Measurements from ENCODE around the gene SLC38A10.
A peak's percentile ranks its signal among the peaks of the same experiment; 100 is the strongest.
"Not testable (repeated sequence)": the region's sequence is repeated elsewhere in the genome, so short reads cannot be mapped to it uniquely, and the experiment has no call there.

The SLC38A10 gene

DNA sequence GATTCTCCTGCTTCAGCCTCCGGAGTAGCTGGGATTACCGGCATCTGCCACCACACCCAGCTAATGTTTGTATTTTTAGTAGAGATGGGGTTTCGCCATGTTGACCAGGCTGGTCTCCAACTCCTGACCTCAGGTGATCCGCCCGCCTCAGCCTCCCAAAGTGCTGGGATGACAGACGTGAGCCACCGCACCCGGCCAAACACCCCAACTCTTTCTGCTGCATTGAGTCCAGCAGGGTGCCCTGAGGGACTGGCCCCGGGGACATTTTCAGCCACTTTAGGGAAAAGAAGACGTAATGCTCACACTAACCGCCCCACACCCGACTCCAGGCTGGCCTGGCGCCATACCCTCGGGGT lies 13.7 kb upstream of the SLC38A10 start:
- Histone ChIP-seq H3K4me1 (ENCODE audit: control insufficient read depth, insufficient read depth, low read length) (peaks cover 17% of the 10 kb centered on the region), H3K4me3 (ENCODE audit: low read length) (peak overlapping the region; percentile 74), H3K9ac (ENCODE audit: low read length) (peak overlapping the region; percentile 82)
- not testable (repeated sequence) for DNase-seq (ENCODE audit: low read depth); H3K9me3 ChIP-seq (ENCODE audit: control insufficient read depth, low read length); H3K27me3 ChIP-seq (replicated peaks; ENCODE audit: control insufficient read depth, insufficient read depth, low read length); H3K36me3 ChIP-seq (ENCODE audit: control insufficient read depth, insufficient read depth, low read length, severe bottlenecking)

DNA sequence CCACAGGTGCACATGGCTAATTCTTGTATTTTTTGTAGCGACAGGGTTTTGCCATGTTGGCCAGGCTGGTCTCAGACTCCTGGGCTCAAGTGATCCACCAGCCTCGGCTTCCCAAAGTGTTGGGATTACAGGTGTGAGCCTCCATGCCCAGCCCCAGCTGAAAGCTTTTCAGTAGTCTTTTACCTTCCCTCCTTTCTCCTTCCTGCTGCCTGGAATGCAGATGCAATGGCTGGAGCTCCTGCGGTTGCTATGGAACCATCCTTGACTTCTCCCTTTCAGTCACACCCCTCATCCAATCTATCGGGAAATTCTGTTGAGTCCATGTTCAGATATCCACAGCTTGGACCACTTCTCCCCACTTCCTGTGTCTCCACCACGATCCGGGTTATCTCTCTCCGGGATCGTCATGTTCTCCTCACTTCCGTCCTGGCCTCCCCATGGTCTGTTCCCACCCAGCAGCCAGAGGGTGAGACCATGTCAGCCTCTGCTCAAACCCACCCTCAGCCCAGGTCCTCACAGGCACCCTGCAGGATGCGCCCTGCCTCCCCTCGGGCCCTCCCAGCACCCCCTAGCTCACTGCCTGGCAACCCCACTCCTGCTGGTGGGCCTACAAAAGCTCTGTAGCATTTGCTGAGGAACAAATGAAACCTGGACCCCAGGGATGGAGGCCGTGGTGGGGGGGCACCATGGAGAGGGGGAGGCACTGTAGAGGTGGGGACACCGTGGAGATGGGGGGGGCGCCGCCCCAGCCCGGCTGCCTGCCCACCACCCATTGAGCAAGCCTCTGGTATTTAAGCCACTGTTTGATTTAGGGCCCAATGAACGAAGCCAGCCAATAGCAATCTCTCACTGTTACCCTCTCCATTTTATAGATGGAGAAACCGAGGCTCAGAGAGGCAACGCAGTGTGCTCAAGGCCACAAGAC lies 12.8 kb upstream of the SLC38A10 start:
- Histone ChIP-seq H3K27me3 (replicated peaks; ENCODE audit: control insufficient read depth, insufficient read depth, low read length) (no peaks in the 10 kb centered on the region), H3K9me3 (ENCODE audit: control insufficient read depth, low read length) (no peaks in the 10 kb centered on the region), H3K9ac (ENCODE audit: low read length) (no peak overlapping the region), H3K4me1 (ENCODE audit: control insufficient read depth, insufficient read depth, low read length) (peaks cover 17% of the 10 kb centered on the region), H3K36me3 (ENCODE audit: control insufficient read depth, insufficient read depth, low read length, severe bottlenecking) (no peaks in the 10 kb centered on the region), H3K4me3 (ENCODE audit: low read length) (no peak overlapping the region)
- no peak for DNase-seq (ENCODE audit: low read depth)

DNA sequence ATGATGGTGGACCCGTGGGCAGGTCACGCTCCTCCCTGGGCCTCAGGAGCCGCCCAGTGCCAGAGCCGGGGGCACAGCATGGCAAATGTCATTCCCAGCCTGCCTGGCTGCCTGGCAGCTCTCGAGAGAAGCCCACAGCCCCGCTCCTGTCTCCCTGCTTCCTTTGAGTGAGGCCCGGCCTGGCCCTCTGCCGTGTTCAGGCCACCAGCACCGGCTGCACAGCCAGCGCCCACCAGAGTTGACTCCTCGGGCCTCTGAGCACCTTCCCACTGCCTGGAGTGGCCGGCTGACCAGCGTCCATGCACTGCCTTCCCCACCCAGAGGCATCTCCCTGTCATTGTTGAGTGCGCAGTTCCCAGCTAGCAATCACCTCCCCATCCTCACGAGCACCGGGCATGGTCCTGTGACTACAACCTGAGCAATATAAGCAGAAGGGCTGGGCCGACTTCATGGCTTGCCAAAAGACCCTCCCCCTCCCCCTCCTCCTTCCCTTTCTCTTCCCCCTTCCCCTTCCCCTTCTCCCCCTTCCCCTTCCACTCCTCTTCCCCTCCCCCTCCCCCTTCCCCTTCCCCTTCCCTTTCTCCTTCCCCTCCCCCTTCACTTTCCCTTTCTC lies 11.9 kb upstream of the SLC38A10 start:
- Histone ChIP-seq H3K9ac (ENCODE audit: low read length) (no peak overlapping the region), H3K36me3 (ENCODE audit: control insufficient read depth, insufficient read depth, low read length, severe bottlenecking) (no peaks in the 10 kb centered on the region), H3K4me3 (ENCODE audit: low read length) (no peak overlapping the region), H3K9me3 (ENCODE audit: control insufficient read depth, low read length) (no peaks in the 10 kb centered on the region), H3K4me1 (ENCODE audit: control insufficient read depth, insufficient read depth, low read length) (peaks cover 17% of the 10 kb centered on the region), H3K27me3 (replicated peaks; ENCODE audit: control insufficient read depth, insufficient read depth, low read length) (peaks cover 8% of the 10 kb centered on the region)
- DNase-seq (ENCODE audit: low read depth) = no peak

DNA sequence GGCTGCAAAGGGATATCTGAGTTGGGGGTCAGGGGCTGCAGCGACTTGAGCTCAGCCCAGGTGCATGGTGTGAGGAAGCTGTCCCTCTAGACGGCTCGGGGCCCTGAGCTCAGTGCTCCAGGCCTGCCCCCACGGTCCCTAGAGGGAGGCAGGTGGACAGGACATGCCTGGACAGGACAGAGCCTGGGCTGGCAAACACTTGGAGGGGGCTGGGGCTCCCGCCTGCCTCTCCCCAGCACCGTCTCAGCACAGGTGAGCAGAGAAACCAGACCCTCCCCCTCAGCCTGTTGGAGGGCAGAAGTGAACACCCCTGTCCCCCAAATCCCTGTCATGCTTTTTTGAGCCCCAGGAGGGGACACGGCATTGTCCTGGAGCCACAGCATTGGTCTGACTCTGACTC lies 11.4 kb upstream of the SLC38A10 start:
- Histone ChIP-seq H3K9ac (ENCODE audit: low read length) (no peak overlapping the region), H3K4me3 (ENCODE audit: low read length) (no peak overlapping the region), H3K36me3 (ENCODE audit: control insufficient read depth, insufficient read depth, low read length, severe bottlenecking) (no peaks in the 10 kb centered on the region), H3K9me3 (ENCODE audit: control insufficient read depth, low read length) (no peaks in the 10 kb centered on the region), H3K4me1 (ENCODE audit: control insufficient read depth, insufficient read depth, low read length) (peaks cover 18% of the 10 kb centered on the region), H3K27me3 (replicated peaks; ENCODE audit: control insufficient read depth, insufficient read depth, low read length) (peaks cover 13% of the 10 kb centered on the region)
- DNase-seq (ENCODE audit: low read depth) = no peak

DNA sequence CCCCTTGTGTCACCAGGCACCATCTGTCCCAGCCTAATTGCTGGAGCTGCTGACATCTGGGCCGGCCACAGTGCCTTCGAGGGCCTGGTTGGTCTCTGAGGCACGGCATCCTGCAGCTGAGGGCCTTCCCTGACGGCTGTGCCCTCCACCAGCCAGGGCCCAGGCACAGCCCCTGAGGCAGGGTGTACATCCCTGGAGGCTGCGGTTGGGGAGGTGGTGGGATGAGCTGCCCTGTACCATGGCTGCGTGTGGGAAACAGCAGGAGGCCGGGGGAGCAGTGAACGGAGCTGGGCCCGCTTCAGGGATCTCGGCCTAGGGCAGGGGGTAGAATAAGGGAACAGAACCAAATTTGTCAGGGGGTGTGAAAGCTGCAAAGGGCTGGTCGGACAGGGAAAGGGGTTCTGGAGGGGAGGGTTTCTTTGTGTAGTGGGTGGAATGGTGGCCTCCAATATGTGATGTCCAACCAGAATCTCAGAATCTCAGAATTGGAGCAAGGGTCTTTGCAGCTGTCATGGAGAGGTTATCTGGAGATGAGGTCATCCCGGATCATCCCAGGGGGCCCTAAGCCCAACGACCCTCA lies 10.0 kb upstream of the SLC38A10 start:
- peaks cover 15% of the 10 kb centered on the region for H3K27me3 ChIP-seq (replicated peaks; ENCODE audit: control insufficient read depth, insufficient read depth, low read length)
- H3K36me3 ChIP-seq (ENCODE audit: control insufficient read depth, insufficient read depth, low read length, severe bottlenecking) = no peaks in the 10 kb centered on the region
- DNase-seq (ENCODE audit: low read depth) = no peak
- no peak overlapping the region for H3K9ac ChIP-seq (ENCODE audit: low read length)
- no peaks in the 10 kb centered on the region for H3K9me3 ChIP-seq (ENCODE audit: control insufficient read depth, low read length)
- peaks cover 21% of the 10 kb centered on the region for H3K4me1 ChIP-seq (ENCODE audit: control insufficient read depth, insufficient read depth, low read length)
- no peak overlapping the region for H3K4me3 ChIP-seq (ENCODE audit: low read length)

DNA sequence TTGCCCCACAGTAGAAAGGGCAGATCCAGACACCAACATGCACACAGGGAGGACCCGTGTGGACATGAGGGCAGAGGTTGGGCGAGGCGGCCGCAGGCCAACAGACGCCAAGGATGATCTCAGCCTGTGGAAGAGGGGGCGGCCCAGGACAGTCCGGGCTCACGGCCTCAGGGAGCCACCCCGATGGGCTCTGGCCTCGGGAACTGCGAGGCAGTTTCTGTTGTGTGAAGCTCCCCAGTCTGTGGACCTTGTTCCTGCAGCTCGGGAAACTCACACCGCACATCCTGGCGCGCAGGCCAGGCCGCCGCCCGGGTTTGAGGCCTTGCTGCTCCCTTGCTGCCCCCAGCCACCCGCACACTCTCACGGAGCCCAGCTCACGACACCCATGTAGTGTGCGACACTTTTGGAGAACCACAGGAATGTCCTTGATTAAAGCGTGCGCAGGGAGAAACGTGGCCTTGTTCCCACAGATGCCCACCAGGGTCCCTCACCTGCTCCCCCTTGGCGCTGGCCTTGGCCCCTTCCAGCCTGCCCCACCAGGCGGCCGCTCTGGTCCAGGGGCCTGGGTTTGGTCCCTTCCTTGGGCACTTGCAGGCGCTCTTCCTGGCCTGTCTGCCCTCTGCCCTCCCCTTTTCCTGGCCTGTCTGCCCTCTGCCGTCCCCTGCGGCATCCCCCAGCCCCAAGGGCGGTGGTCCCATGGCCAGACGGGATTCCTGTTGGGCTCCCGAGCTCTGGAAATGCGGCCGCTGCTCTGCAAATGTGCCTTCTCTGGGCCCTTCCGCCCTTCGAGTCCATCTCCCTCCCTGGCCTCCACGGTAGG lies 9.3 kb upstream of the SLC38A10 start:
- Histone ChIP-seq H3K4me3 (ENCODE audit: low read length) (no peak overlapping the region), H3K27me3 (replicated peaks; ENCODE audit: control insufficient read depth, insufficient read depth, low read length) (peaks cover 15% of the 10 kb centered on the region), H3K9me3 (ENCODE audit: control insufficient read depth, low read length) (no peaks in the 10 kb centered on the region), H3K36me3 (ENCODE audit: control insufficient read depth, insufficient read depth, low read length, severe bottlenecking) (no peaks in the 10 kb centered on the region), H3K4me1 (ENCODE audit: control insufficient read depth, insufficient read depth, low read length) (peaks cover 16% of the 10 kb centered on the region), H3K9ac (ENCODE audit: low read length) (no peak overlapping the region)
- no peak for DNase-seq (ENCODE audit: low read depth)

DNA sequence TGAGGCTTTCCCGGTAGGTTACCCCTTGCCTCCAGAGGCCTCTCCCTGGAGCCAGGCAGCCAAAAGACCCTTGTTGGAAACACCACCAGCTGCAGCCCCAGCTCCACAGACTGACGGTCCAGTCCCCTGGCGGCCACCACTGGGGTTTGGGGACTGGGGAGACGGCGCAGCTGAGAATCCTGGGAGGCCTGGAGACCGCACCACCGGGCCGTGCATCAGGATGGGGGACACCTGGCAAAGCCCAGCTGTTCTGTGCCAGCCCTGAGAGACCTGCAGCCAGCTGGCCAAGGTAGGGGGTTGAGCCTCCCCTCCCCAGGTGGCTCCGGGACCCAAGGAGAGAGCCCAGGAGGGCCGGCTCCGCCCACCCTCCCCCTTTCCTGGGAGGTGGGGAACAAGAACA lies 8.3 kb upstream of the SLC38A10 start:
- DNase-seq (ENCODE audit: low read depth) = no peak
- H3K36me3 ChIP-seq (ENCODE audit: control insufficient read depth, insufficient read depth, low read length, severe bottlenecking) = no peaks in the 10 kb centered on the region
- H3K9me3 ChIP-seq (ENCODE audit: control insufficient read depth, low read length) = no peaks in the 10 kb centered on the region
- peaks cover 15% of the 10 kb centered on the region for H3K27me3 ChIP-seq (replicated peaks; ENCODE audit: control insufficient read depth, insufficient read depth, low read length)
- H3K4me1 ChIP-seq (ENCODE audit: control insufficient read depth, insufficient read depth, low read length) = peaks cover 10% of the 10 kb centered on the region
- H3K4me3 ChIP-seq (ENCODE audit: low read length) = no peak overlapping the region
- H3K9ac ChIP-seq (ENCODE audit: low read length) = no peak overlapping the region

DNA sequence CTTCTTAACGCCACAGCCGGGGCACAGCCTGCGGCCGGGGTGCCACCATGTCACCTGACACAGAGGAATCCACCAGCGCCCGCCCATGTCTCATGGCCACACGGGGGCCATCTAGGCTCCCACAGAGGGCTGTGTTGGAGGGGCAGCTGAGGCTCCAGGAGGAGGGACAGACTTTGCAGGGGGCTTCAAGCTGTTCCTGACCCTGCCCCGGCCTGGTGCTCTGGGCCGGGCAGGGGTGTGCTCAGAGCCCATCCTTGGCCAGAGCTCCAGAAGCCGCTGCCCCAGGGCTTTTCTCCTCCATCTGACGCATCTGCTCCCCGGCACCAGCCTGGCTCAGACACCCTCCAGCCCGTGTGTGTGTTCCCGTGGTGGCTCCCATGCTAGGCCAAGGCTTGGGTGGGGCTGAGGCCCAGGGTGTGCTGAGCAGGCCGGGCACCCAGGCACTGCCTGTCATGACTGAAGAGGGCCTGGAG lies 7.8 kb upstream of the SLC38A10 start:
- H3K4me1 ChIP-seq (ENCODE audit: control insufficient read depth, insufficient read depth, low read length) = peaks cover 10% of the 10 kb centered on the region
- H3K4me3 ChIP-seq (ENCODE audit: low read length) = no peak overlapping the region
- H3K9me3 ChIP-seq (ENCODE audit: control insufficient read depth, low read length) = no peaks in the 10 kb centered on the region
- DNase-seq (ENCODE audit: low read depth) = no peak
- H3K9ac ChIP-seq (ENCODE audit: low read length) = no peak overlapping the region
- no peaks in the 10 kb centered on the region for H3K36me3 ChIP-seq (ENCODE audit: control insufficient read depth, insufficient read depth, low read length, severe bottlenecking)
- H3K27me3 ChIP-seq (replicated peaks; ENCODE audit: control insufficient read depth, insufficient read depth, low read length) = peaks cover 15% of the 10 kb centered on the region

DNA sequence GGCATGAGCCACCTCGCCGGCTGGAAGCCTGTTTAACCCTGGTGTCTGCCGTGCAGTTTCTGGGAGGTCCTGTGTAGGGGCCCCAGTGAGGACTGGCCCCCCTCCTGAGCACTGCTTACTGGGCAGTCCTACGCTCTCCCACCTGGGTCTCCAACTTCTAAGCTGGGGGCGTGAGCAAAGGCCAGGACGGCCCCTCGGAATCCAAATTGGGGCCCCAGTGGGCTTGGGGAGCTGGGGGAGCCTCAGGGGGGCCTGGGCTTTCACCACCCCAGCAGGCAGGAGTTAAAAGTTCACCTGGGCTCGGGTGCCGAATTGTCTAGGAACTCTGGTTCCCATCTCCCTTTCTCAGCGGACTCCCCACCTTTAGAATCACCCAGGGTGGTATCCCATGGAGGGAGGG lies 7.2 kb upstream of the SLC38A10 start:
- H3K9me3 ChIP-seq (ENCODE audit: control insufficient read depth, low read length) = no peaks in the 10 kb centered on the region

DNA sequence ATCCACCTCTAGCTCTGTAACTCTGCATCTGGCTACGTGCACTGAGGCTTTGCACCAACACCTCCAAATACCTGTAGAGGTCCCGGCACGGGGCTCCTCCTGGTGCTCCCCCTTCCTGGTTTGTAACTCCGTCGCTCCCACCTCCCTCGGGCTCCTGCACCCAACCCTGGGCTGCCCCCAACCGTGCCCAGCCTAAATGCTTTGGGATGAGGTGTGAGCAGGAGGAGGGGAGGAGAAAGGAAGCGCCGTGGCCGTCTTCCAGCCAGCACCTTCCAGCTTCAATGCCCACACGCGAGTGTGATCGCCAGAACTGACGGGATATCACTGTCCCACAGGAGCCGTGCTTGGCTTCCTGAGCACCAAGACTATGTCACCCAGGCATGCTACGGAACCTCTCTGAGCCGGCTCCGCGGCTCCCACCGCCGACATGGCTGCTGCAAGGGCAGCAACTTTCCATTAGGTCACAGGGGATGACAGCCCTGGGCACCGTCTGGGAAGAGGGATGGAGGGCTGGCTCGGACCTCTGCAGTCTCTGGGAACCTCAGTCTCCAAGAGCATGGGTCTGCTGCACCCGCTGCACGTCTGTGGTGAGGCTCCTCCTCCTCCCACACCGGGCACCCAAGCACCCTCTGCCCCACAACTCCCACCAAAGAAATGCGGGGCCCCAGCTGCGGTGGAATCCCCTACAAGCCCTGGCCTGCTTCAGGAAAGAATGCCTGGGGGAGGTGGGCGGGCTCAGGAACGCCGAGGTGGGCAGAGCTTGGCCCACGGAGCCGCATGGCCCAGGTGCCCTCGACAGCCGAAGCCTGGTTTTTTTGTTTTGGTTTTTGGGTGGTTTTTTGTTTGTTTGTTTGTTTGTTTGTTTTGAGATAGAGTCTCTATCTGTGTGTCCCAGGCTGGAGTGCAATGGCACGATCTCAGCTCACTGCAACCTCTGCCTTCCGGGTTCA lies 6.4 kb upstream of the SLC38A10 start:
- H3K36me3 ChIP-seq (ENCODE audit: control insufficient read depth, insufficient read depth, low read length, severe bottlenecking) = no peaks in the 10 kb centered on the region
- no peak for DNase-seq (ENCODE audit: low read depth)
- H3K4me3 ChIP-seq (ENCODE audit: low read length) = peak overlapping the region; percentile 56
- peaks cover 15% of the 10 kb centered on the region for H3K27me3 ChIP-seq (replicated peaks; ENCODE audit: control insufficient read depth, insufficient read depth, low read length)
- H3K4me1 ChIP-seq (ENCODE audit: control insufficient read depth, insufficient read depth, low read length) = peaks cover 10% of the 10 kb centered on the region
- H3K9ac ChIP-seq (ENCODE audit: low read length) = no peak overlapping the region
- H3K9me3 ChIP-seq (ENCODE audit: control insufficient read depth, low read length) = no peaks in the 10 kb centered on the region

More for the DNA sequence above, 7.2 kb upstream of the SLC38A10 start:
- Histone ChIP-seq H3K36me3 (ENCODE audit: control insufficient read depth, insufficient read depth, low read length, severe bottlenecking) (no peaks in the 10 kb centered on the region), H3K4me1 (ENCODE audit: control insufficient read depth, insufficient read depth, low read length) (peaks cover 10% of the 10 kb centered on the region), H3K27me3 (replicated peaks; ENCODE audit: control insufficient read depth, insufficient read depth, low read length) (peaks cover 15% of the 10 kb centered on the region), H3K9ac (ENCODE audit: low read length) (no peak overlapping the region), H3K4me3 (ENCODE audit: low read length) (no peak overlapping the region)
- DNase-seq (ENCODE audit: low read depth) = no peak
